ENCODE data around the gene CPSF7.
A peak's percentile ranks its signal among the peaks of the same experiment; 100 is the strongest.

CPSF7 gene

DNA sequence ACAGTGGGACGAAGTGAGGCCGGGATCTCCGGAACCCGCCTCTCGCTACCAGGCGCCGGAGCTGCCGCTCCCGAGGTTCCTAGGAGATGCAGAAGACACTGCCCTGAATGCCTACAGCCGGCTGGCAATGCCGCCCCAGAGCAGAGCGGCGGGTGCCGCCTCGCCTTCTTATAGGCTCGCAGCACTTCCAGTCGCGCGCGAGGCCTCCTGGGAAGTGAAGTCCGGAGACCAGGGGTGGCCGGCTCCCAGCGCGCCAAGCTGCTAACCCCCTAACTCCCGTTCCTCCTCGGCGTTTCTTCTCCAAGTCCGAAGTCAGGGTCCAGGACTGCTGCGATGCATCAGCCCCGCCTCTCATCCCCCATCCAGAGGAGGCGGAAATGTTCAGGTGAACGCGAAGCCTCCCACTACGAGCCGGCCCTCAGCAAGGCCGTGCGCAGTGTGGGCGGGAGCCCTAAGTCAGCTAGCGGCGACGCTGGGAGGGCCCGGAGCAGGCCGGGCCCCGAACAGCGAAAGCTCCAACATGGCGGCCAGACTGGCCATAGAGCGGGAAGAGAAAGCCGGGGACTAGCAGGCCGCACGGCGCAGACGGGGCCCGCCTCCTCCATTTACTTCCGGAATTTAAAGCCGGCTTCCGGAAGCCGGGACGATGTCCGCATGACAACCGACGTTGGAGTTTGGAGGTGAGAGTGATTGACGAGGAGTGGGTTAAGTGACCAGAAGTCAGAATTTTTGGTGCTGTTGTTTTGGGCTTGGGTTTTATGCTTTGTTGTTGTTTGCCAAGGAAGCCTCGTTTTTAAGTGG is 67.8 kb downstream of the CPSF7 start, which contains the start of the genes CYB561A3 and TMEM138:
Gene CYB561A3 (minus strand): TSS at position 142 of the 801 bp plus-strand sequence. CDS start 5,169 bp downstream, outside the sequence.
Gene TMEM138 (plus strand): TSS at position 634 of the 801 bp plus-strand sequence. CDS start 2,017 bp downstream, outside the sequence.
- H3K4me1 ChIP-seq (ENCODE audit: low read length), result peaks cover 15% of the 10 kb centered on the region; the same call in 1 of the 2 replicates
- peak within 1 kb of the TSS; percentile 98 for H3K9ac ChIP-seq (ENCODE audit: low read length)
- TF ChIP-seq EZH2 (optimal IDR thresholded peaks at IDR 0.05; ENCODE audit: low read depth, low read length), result no peak
- TF ChIP-seq CTCF (IDR thresholded peaks at IDR 0.05; ENCODE audit: low read length), result no peak
- TF ChIP-seq EZH2phosphoT487 (IDR thresholded peaks at IDR 0.05; ENCODE audit: low read length), result no peak
- peak within 1 kb of the TSS; percentile 98 for H3K27ac ChIP-seq (ENCODE audit: low read length)
- H3F3A ChIP-seq (ENCODE audit: insufficient read depth, low read length), result peaks cover 10% of the 10 kb centered on the region; the same call in 1 of the 2 replicates
- H3K9me2 ChIP-seq (replicated peaks; ENCODE audit: insufficient read depth, low read length), result no peaks in the 10 kb centered on the region
- peak within 1 kb of the TSS; percentile 92 for H3K4me2 ChIP-seq (ENCODE audit: low read depth, low read length)
- no peaks in the 10 kb centered on the region for H3K9me3 ChIP-seq (replicated peaks; ENCODE audit: insufficient read depth, low read length)
- H3K27me3 ChIP-seq (replicated peaks; ENCODE audit: insufficient read depth, low read length), result no peaks in the 10 kb centered on the region
- peak; percentile 93 for DNase-seq
- peak within 1 kb of the TSS; percentile 97 for H2AFZ ChIP-seq (ENCODE audit: low read length)
- peak within 1 kb of the TSS; percentile 83 for H3K4me3 ChIP-seq (ENCODE audit: low read length)
- peaks cover 10% of the 10 kb centered on the region for H3K36me3 ChIP-seq (replicated peaks; ENCODE audit: insufficient read depth, low read length)
- H3K79me2 ChIP-seq (ENCODE audit: low read length), result peaks cover 37% of the 10 kb centered on the region
- no peaks in the 10 kb centered on the region for H4K20me1 ChIP-seq (ENCODE audit: insufficient read depth, low read length)

- Histone ChIP-seq H3K79me2 (ENCODE audit: low read length) (peaks cover 37% of the 10 kb centered on the region), H3F3A (ENCODE audit: insufficient read depth, low read length) (peaks cover 10% of the 10 kb centered on the region; the same call in 1 of the 2 replicates), H3K27ac (ENCODE audit: low read length) (peak overlapping the region; percentile 98; the same call in 1 of the 2 replicates), H2AFZ (ENCODE audit: low read length) (peak overlapping the region; percentile 97), H3K9me2 (replicated peaks; ENCODE audit: insufficient read depth, low read length) (no peaks in the 10 kb centered on the region), H3K4me3 (ENCODE audit: low read length) (peak overlapping the region; percentile 83), H4K20me1 (ENCODE audit: insufficient read depth, low read length) (no peaks in the 10 kb centered on the region), H3K9me3 (replicated peaks; ENCODE audit: insufficient read depth, low read length) (no peaks in the 10 kb centered on the region), H3K4me1 (ENCODE audit: low read length) (peaks cover 15% of the 10 kb centered on the region; the same call in 1 of the 2 replicates), H3K27me3 (replicated peaks; ENCODE audit: insufficient read depth, low read length) (no peaks in the 10 kb centered on the region), H3K4me2 (ENCODE audit: low read depth, low read length) (peak overlapping the region; percentile 92), H3K36me3 (replicated peaks; ENCODE audit: insufficient read depth, low read length) (peaks cover 6% of the 10 kb centered on the region), H3K9ac (ENCODE audit: low read length) (peak overlapping the region; percentile 98)
- TF ChIP-seq EZH2 (optimal IDR thresholded peaks at IDR 0.05; ENCODE audit: low read depth, low read length) (no peak), EZH2phosphoT487 (IDR thresholded peaks at IDR 0.05; ENCODE audit: low read length) (no peak), CTCF (IDR thresholded peaks at IDR 0.05; ENCODE audit: low read length) (no peak)
- peak; percentile 9 for DNase-seq
Measured at GRCh38 chr11:61361237-61361740, 68.5 kb downstream of the CPSF7 start.

DNA sequence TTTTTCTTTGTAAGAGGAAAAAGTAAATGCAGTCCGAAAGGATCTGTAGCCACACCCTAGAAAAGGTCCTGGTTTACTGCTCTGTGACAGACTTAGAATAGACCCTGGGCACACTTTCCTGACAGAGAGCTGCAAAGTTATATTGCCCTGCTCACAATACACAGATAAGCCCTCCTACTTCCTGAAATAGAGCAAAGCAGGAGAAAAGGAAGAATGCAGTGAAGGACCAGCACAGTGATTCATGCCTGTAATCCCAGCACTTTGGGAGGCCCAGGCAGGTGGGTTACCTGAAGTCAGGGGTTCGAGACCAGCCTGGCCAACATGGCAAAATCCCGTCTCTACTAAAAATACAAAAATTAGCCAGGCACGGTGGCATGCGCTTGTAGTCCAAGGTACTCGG is 70.3 kb downstream of the CPSF7 start:
- no peaks in the 10 kb centered on the region for H3K9me2 ChIP-seq (replicated peaks; ENCODE audit: insufficient read depth, low read length)
- H3K4me2 ChIP-seq (ENCODE audit: low read depth, low read length), result no peak overlapping the region
- no peak for TF ChIP-seq EZH2 (optimal IDR thresholded peaks at IDR 0.05; ENCODE audit: low read depth, low read length)
- no peak for TF ChIP-seq EZH2phosphoT487 (IDR thresholded peaks at IDR 0.05; ENCODE audit: low read length)
- TF ChIP-seq CTCF (IDR thresholded peaks at IDR 0.05; ENCODE audit: low read length), result no peak
- H4K20me1 ChIP-seq (ENCODE audit: insufficient read depth, low read length), result no peaks in the 10 kb centered on the region
- H3K9ac ChIP-seq (ENCODE audit: low read length), result no peak overlapping the region
- peaks cover 6% of the 10 kb centered on the region for H3K36me3 ChIP-seq (replicated peaks; ENCODE audit: insufficient read depth, low read length)
- H3K9me3 ChIP-seq (replicated peaks; ENCODE audit: insufficient read depth, low read length), result no peaks in the 10 kb centered on the region
- peaks cover 10% of the 10 kb centered on the region; the same call in 1 of the 2 replicates for H3F3A ChIP-seq (ENCODE audit: insufficient read depth, low read length)
- H2AFZ ChIP-seq (ENCODE audit: low read length), result no peak overlapping the region
- no peak overlapping the region for H3K27ac ChIP-seq (ENCODE audit: low read length)
- H3K4me1 ChIP-seq (ENCODE audit: low read length), result peaks cover 15% of the 10 kb centered on the region; the same call in 1 of the 2 replicates
- no peaks in the 10 kb centered on the region for H3K27me3 ChIP-seq (replicated peaks; ENCODE audit: insufficient read depth, low read length)
- no peak for DNase-seq
- H3K4me3 ChIP-seq (ENCODE audit: low read length), result no peak overlapping the region
- peaks cover 33% of the 10 kb centered on the region for H3K79me2 ChIP-seq (ENCODE audit: low read length)
